CD4-positive, alpha-beta T cell treated with Interleukin-12 subunit alpha and Interleukin-12 subunit beta, for 1 hour (primary cell): ENCODE results near the gene TNNC1.

ENCODE experiments used
- DNase-seq: peaks from one replicate; pipeline ENCODE4 v3.0.0-alpha.2; 2020

TNNC1 gene

DNA sequence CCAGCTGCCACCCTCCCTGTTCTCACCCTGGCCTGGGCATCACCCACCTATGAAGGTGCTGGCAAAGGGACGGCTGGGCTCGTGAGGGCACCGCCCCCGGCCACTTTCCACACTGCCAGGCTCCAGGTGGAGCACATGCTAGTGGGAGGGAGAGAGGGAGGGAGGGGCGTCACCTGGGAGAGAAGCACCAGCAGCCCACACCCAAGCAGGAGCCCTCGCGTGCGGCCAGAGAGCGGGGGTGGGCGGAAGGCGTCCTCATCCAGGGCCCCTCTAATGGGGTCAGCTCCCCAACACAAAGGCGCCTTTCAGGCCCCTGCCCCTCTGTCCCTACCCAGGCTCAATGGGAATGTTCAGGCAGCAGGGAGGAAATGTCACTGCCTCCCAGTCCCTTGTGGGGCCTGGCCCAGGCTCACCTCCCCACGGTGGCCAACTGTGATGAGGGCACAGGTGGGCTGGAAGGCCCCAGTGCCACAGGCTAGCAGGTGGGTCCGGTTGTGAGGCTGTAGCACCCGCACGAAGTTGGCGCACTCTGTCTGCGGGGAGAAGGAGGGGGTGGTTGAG is 12.0 kb downstream of the TNNC1 start:
- no peak for DNase-seq

DNA sequence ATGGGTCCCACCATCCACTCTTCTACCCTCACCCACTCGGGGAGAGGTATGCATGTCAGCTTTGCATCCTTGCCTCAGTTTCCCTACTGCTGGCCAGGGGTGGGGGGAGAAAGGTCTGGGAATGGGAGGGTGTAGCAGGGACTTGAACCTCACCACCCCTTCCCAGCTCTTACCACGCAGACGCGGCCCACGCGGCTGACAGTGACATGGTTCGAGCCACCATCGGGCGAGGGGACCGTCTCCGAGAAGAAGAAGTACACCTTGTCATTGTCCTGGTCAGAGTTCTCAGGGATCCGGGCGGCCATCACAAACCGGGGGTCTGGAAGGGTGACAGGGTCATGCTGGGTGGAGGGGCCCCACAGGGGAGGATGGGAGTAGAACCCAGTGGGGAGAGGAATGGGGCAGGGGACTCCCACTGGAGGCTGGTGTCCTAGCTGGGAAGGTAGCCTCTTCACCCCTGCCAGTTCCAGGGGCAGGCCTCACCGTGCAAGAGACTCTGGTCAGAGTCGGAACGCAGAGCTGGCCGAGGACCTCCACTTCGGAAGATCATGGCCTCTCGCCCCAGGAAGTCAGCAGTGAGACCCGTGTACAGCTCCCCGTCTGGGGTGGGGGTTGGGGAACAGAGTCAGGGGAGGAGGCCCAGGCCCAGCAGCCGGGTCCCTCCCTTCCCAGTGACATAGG is 12.6 kb downstream of the TNNC1 start:
- DNase-seq, result no peak

- DNase-seq, result no peak
Observed at GRCh38 chr3:52440671-52441070, 13.2 kb downstream of the TNNC1 start.

GRCh38 chr3:52440249-52440551 is 13.6 kb downstream of the TNNC1 start:
- DNase-seq, result no peak

DNA sequence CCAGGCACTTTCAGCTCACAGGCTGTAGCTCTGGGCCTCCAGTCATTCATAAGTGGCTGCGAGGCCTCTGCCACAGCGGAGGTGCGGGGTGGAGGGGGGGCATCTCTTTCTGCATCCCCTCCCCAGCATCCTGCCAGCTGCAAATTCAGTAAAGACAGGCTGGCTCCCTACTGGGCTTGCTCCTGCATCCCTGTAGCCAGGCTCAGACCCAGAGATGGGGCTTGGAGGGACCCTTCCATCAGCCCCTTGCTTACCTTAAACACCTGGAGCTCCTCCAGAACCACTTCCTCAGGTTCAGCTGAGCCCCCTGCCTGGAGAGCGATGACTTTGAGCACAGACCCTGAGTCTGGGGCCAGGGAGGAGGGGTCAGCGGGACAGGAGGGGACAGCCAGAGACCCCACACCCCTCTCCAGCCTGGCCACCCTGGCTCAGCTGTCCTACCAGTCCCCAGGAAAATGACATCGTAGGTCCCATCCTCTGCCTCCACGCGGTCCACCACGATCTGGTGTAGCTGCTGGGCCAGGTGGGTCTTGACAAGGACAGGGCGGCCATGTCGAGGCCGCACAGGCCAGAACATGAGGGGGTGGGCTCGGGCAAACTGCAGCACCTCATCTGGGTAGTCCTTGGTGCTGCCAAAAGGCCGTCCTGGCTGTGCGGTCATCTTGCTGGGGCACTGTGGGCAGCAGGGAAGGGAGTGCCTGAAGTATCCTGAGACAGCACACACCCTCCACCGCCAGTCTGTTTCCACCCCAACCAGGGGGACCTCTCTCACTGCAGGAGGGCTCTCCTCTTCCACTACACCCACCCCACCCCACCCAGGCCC is 14.2 kb downstream of the TNNC1 start:
- DNase-seq, result no peak

DNA sequence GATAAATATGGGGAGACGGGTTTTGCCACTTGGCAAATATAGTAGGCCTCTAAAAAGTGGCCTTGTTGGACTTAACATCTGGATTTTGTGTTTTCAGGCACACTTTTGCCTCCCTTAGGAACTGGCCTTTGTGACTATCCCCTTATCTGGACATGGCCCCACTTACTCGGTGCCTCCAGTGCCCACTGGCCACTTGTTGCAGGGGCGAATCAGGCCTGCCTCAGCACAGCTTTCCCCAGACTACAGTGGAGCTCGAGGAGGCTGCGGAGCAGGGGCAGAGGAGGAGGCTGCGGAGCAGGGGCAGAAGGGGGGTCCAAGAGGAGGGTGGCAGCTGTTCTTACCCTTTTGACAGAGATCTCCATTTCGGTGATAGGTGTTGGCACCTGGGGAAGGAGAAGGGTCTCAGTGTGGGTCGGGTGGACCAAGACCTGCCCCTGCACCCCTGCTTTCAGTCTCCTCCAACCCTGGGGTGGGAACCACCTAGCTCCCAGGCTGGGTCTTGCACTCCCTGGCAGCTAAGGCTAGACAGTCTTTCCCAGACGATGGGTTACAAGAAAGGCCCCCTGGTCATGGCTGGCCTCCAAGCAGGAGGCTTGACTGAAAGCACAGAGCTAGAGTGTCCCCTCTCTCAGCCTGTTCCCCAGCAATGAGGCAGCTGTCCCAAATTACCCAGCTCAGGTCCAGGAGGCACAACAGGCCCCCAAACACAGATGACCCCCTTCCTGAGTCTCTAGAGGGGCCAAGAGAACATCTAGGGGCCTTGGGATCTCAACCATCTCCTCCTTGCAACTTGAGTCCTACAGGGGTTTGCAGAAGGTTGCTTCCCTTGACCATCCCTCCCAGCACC is 15.0 kb downstream of the TNNC1 start:
- DNase-seq, result no peak

DNA sequence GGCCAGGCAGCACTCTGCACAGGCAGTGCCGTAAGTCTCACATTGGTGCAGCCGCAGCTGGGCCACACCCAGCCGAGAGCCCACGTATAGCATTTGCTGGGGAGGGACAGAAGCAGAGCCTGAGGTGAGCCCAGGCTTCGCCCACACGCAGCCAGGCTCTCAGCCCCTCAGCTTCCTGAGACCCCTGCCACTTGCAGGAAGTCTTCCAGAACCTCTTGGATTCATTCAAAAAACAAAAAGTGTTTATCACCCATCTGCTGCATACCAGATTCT is 15.8 kb downstream of the TNNC1 start:
- DNase-seq, result no peak

- no peak for DNase-seq
Observed at GRCh38 chr3:52437326-52438103, 16.3 kb downstream of the TNNC1 start.

DNA sequence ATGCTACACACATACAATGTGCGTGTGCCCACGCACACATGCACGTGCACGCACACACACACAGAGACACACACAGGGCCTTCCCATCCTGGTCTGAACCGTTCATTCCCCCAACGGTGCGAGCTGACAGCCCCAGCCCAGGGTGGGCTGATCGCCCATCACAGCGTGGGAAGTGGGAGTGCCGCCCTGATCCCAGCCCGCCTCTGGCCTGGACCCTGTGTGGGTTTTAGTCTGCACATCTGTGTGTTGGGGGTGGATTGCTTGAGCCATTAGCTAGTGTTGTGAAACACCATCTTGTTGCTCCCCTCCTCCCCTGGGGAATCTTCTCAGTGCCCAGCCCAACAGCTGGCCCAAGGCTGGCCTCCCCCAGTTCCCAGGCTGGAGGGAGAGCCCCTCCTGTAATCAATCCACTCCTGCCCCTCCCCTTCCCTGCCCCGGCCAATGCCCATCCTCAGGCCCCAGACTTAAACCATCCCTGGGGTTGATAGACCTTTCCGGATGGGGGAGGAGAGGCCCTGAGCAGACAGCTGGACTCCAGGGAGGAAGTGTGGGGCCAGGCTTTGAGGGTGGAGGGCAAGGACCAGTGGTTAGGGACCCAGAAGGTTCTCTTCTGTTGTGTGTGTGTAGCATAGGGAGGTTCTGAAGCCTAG is 17.2 kb downstream of the TNNC1 start:
- DNase-seq, result no peak

- DNase-seq, result no peak
Observed at GRCh38 chr3:52435246-52436101, 18.4 kb downstream of the TNNC1 start.

- no peak for DNase-seq
Observed at GRCh38 chr3:52434491-52435115, 19.2 kb downstream of the TNNC1 start.

GRCh38 chr3:52433996-52434479 is 19.8 kb downstream of the TNNC1 start:
- DNase-seq, result no peak

- no peak for DNase-seq
Observed at GRCh38 chr3:52433328-52433995, 20.4 kb downstream of the TNNC1 start.

DNA sequence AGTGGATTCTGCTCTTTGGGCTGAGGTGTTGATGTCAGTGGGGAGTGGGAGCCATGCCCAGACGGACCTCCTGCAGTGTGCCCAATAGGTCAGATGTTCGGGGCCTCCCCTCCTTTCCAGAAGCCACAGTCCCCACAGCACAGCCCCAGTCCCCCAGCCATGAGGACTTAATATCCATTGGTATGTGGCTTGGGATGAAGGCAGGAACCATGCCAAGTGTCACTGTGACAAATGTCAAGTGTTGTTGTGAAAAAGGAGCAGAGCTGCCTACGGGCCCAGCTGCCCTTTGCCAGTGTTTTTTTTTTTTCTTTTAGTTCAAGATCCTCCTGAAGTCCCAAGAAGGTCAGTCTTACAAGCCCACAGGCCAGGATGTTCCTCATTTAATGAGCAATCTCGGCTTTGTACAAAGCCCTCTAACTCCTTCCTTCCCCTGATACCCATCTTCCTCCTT is 21.1 kb downstream of the TNNC1 start:
- no peak for DNase-seq

- DNase-seq, result no peak
Observed at GRCh38 chr3:52432225-52432624, 21.6 kb downstream of the TNNC1 start.

GRCh38 chr3:52431459-52432223 is 22.2 kb downstream of the TNNC1 start:
- DNase-seq, result no peak

- no peak for DNase-seq
Observed at GRCh38 chr3:52430416-52430810, 23.4 kb downstream of the TNNC1 start.

GRCh38 chr3:52429779-52430415 is 23.9 kb downstream of the TNNC1 start:
- DNase-seq, result no peak

DNA sequence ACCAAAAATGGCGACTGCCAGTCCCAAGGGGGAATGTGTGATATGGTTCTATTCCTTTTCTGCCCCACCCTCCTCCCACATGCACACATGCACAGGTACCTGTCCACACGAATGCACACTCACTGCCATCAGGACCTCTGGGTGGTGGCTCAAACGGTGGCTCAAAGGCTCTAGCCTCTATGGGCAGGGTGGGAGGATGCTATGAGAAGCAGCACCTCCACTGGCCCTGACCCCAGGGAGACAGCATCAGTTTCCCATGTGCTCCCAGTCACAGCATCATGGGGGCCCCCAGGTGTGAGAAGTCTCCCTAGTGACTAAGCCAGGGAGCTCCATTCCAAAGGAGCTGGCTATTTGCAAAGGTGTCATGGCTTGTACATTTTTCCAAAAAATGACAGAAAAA is 24.8 kb downstream of the TNNC1 start:
- DNase-seq, result no peak
